GM21528 (cell line): ENCODE results near the gene DGKB.
A peak's percentile ranks its signal among the peaks of the same experiment; 100 is the strongest.

ENCODE experiments used
- ATAC-seq: cut with Tn5 transposase; IDR thresholded peaks from one replicate; pipeline ENCODE4 v1.9.1; 2021; ENCODE audit warnings: mild to moderate bottlenecking, moderate library complexity; ENCODE audit not compliant: unreplicated experiment, low FRiP score

DGKB gene

DNA sequence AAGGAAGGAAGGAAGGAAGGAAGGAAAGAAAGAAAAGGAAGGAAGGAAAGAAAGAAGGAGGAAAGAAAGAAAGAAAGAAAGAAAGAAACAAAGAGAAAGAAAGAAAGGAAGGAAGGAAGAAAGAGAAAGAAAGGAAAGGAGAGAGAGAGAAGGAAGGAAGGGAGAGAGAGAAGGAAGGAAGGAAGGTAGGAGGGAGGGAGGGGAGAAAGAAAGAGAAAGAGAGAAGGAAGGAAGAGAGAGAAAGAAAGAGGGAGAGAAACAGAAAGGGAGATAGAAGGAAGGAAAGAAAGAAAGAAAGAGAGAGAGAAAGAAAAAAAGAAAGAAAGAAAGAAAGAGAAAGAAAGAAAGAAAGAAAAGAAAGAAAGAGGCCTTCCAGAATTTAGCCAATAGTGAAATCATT lies 204.9 kb downstream of the DGKB start:
- ATAC-seq = no peak

- peak; percentile 75 for ATAC-seq
These were observed 210.9 kb downstream of the DGKB start for GRCh38 chr7:14691597-14692203.

GRCh38 chr7:14691034-14691433 lies 211.5 kb downstream of the DGKB start:
- ATAC-seq = no peak

DNA sequence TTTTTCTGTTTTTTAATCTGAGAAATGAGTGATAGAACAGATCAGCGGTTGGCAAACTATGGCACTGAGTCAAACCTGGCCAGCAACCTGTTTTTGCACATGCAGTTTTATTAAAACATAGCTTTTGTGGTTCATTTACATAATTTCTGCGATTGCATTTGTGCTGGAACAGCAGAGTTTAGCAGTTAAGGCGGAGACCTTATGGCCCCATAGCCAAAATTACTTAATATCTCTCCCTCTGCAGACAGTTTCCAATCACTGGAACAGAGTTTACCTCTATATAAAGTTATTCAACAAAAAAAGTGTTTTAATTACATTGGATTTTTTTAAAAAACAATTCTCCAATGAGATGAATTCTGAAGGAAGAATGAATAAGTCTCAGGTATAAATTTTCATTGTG lies 212.1 kb downstream of the DGKB start:
- no peak for ATAC-seq

GRCh38 chr7:14690075-14690474 lies 212.5 kb downstream of the DGKB start:
- no peak for ATAC-seq

GRCh38 chr7:14688208-14688607 lies 214.3 kb downstream of the DGKB start:
- no peak for ATAC-seq

DNA sequence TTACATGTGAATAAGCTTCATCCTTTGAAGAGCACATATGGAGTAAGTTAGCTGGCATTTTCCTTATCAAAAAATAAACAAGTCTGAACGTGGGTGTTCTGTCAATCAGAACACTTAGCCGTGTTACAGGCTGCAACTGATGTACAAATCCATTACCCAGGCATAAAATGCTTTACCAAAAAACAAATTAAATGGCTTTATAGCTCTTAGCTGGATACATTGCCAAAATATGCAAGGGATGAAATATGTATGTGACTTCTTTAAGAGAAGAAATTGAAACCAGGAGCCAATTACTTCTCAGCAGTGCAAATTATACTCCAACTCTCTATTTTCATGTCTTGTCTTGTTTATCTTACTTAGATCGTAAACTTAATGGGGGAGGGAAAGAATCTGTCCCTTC lies 214.8 kb downstream of the DGKB start:
- ATAC-seq = no peak

- ATAC-seq = no peak
These were observed 215.3 kb downstream of the DGKB start for GRCh38 chr7:14687241-14687640.

DNA sequence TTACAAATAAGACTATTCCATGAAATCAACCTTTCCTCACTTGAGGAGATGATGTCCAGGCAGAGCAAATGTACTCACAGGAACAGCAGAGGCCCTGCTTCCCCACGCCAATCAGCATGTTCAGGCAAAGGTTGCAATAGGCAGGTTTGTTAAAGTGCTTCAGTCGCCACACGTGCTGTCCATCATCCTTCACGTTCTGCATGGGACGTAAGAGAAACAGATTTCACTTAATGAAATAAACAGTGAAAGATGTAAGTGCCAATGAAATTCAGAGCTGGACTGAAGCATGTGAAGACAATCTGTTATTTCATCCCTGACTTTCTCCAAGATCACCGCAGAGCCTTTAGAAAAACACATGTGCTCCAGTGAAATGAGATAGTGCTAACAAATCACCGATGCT lies 217.4 kb downstream of the DGKB start:
- no peak for ATAC-seq

DNA sequence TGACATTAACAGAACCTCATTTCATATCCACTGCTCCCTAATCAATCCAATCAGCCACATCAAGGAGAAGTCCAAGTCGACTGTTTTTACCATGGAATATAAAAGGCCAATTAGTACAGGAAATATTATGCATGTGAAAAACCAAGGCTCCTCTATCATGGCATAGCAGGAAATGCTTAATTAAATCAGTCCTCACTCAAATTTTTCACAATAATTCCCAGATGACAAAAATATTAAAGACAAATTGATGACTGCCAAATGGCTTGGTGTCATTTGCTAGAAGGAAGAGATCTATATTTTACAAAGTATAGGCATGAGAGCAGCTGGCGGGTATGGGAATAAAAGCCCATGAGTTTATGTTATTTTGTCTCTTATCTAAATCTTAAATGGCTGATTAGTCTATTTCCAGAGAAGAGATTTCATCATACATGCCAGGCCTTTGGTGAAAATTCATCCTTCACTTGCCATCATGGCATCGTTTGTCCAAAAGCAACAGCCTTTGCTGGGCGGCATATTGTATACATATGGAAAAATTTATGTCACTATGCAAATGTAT lies 219.6 kb downstream of the DGKB start:
- ATAC-seq = no peak

- no peak for ATAC-seq
These were observed 225.7 kb downstream of the DGKB start for GRCh38 chr7:14676896-14677295.

DNA sequence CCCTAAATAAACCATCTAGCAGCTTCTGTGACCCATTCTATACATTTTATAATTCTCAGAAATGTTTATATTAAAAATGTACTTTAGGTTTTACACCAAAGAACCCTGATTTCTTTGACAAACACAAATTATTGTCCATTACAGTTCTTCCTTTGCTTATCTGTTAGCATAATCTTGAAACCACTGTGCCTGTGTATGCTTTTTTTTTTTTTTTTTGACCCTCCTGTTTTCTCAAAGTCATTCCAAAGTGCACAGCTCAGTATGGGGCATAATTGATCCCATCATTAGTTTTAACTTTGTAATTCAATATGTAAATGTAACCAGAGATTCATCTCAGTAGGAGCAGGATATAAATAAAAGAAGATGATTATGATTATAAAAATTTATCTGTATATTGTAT lies 229.3 kb downstream of the DGKB start:
- ATAC-seq = no peak

- ATAC-seq = no peak
These were observed 235.6 kb downstream of the DGKB start for GRCh38 chr7:14666913-14667312.

DNA sequence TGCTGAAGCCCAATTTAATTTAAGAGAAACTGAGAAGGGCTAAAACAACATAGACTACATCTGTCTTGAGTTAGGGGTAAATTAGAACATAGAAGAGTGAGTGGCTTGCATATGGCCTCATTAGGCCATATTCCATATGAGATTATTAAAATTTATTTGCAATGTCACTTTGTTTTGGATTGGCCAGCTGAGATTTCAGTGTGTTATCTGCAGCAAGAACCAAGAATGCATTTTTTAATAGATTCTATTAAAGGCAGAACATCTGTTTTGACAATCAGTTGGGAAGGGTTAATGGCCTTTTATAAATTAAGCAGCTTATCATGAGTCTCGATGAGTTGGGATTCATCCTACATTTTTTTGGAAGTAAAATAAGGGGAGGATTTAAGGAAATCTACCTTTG lies 236.2 kb downstream of the DGKB start:
- no peak for ATAC-seq

GRCh38 chr7:14639801-14640200 lies 262.8 kb downstream of the DGKB start:
- no peak for ATAC-seq

DNA sequence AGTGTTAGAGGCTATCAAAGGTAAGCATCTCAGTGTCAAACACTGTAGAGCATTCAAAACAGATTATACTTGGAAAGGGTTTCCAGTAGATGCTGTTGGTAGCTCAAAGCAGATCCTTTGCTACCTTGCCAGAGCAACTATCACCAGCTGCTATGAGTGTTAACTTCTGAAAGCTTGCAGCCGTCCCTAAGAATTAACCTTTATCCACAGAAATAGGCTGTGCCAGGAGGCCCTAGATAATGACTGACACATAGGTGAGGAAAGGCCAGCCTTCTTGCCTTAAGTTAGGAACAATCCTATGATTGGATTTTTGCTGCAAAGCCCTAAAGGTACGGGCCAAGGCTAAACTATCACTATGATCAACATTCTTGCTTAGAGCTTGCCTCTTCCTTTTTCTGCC lies 263.2 kb downstream of the DGKB start:
- no peak for ATAC-seq

DNA sequence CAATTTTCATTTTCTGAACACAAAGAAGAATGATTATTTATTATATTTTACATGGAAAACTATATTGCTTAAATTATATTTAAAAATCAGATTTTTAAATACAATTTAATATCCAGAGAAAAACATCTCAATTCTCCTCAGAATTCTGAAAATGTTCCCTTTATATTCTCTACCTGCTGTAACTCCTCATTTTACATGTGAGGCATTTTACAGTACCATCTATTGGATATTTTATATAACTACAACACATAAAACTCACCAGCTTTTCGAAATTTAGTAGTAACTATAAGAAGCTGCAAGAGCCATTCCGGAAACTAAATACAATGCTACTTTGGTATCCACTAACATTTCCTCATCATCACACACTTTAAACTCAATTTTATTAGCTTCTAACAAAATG lies 264.6 kb downstream of the DGKB start:
- ATAC-seq = no peak

- ATAC-seq = no peak
These were observed 266.6 kb downstream of the DGKB start for GRCh38 chr7:14635955-14636354.

- ATAC-seq = no peak
These were observed 272.5 kb downstream of the DGKB start for GRCh38 chr7:14630048-14630447.

DNA sequence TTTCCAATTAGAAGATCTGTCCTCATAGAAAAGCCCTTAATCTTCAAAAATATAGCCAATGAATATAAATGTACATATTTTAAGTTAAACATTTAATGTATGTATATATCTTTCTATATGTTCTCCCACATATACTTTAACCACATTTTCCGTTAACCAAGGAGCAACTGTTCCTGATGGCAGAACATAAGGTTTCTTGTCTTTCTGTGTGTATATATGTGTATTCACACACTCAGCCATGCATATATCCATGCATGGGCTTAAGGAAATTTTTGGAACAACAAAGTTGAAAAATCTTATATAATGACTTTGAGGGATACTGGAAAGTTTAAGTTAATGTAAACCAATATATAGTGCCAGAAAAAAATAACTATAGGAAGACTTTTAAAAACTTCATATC lies 274.0 kb downstream of the DGKB start:
- no peak for ATAC-seq

DNA sequence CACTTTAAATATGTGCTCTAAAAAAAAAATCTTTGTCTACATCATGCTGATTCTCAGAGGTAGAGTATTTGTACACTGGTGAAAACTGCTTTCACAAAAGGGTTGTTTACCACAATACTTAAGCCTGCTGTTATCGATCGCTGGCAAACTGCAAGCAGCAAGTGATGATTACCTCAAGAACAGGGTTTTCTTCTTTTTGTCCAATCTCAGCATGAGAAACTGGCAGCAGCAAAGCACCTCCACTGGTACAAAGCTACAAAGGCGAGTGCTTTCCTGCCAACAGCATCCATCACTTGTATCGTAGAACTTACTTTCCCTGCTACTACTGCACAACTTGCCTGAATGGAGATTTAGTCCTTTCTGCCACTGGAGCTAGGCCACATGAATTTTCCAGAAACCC lies 276.5 kb downstream of the DGKB start:
- no peak for ATAC-seq

- no peak for ATAC-seq
These were observed 280.0 kb downstream of the DGKB start for GRCh38 chr7:14622559-14622958.

DNA sequence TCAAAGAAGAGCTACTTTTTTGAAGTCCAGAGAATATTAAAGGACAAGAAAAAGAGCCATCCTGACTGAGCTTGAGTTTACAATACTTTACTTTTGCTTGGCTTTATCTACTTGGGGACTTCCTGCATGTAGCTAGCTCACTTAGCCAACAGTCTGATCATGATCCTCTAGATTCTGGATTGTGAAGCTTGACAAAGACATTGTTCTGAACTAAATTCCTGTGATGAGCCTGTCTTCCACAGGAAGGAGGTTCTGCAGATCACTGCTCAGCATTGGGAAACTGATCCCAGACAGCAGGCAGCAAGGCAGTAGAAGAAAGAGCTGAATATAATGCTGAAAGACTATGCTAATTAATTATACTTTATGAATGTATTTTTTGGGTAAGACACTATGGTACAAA lies 296.4 kb downstream of the DGKB start:
- no peak for ATAC-seq
